Stimulated activated CD4-positive, alpha-beta T cell treated with anti-CD3 and anti-CD28 coated beads, Interleukin-4, amount 100 ng/mL, for 1 hour (primary cell): ENCODE measurements around the gene SEC14L5.

ENCODE experiments used
- DNase-seq: peaks from one replicate; pipeline ENCODE4 v3.0.0-alpha.2; 2020

The SEC14L5 gene

DNA sequence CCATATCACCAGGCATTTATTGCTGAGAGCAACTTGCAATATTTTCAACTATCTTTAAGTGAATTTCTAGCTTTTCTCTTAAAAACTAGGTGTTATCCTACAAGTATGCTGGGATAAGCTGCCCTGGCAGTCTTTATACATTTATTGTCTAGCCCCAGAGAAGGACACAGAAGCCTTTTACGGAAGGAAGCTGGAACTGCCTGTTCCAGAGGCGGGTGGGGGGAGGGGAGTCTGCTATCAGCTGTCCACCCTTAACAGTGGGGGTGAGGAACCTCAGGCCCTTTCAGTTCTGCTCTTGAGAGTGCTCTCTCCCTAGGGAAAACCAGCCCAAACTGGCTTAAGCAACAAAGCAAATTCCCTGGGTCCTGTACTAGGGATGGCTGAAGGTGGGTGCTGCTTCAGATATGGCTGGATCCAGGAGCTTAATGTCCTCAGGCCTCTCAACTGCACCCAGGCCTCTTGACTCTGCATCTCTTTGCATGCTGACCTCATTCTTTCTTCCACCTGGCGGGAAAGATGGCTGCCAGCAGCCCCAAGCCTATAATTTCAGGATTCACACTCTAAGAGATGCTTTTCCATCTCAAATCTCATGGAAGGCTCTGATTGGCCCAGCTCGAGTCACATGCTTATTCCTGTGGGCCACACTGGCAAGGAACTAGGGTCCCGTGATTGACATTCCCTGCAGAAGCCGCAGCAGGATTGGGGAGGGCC lies 59.0 kb downstream of the SEC14L5 start:
- no peak for DNase-seq

DNA sequence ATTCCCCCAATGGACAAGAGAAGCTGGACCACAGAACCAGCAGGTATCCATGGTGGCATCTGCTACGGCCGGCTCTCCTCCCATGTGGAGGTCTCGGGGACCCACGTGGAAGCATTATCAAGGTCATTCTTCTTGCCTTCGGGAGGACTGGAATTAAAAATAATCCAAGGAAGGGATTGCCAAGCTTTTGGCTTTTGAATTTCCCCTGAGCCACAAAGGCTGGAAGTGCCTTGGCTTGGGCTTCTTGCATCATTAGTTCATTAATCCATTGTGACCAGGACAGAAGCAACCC lies 59.5 kb downstream of the SEC14L5 start:
- DNase-seq, result no peak

DNA sequence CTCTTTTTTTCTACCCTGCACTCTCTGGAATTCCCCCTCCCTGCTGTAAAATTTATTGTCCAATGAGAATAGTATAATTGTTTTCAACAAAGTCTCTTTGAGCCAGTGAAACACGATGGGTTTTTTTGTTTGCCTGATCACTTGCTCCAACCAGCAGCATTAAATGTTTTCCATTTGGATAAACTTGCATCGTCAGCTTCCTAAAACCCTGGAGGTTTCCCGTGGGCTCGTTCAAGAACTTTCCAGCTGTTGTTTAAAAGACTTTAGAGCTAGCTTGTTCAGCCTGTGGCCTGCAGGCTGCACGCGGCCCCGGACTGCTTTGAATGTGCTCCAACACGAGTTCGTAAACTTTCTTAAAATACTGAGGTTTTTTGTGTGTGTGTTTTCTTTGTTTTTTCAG lies 60.7 kb downstream of the SEC14L5 start:
- no peak for DNase-seq

DNA sequence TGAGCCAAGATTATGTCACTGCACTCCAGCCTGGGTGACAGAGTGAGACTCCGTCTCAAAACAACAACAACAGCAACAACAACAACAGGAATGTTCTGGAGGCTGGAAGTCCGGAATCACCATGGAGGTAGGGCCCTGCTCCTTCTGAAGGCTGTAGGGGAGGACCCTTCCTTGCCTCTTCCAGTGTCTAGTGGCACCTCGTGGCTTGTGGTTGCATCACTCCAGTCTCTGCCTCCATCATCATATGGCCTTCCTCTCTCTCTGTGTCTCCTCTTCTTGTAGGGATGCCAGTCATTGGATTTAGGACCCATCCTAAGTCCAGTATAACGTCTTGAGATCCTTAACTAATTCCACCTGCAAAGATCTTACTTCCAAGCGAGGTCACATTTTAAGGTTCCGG lies 61.6 kb downstream of the SEC14L5 start:
- DNase-seq, result no peak

DNA sequence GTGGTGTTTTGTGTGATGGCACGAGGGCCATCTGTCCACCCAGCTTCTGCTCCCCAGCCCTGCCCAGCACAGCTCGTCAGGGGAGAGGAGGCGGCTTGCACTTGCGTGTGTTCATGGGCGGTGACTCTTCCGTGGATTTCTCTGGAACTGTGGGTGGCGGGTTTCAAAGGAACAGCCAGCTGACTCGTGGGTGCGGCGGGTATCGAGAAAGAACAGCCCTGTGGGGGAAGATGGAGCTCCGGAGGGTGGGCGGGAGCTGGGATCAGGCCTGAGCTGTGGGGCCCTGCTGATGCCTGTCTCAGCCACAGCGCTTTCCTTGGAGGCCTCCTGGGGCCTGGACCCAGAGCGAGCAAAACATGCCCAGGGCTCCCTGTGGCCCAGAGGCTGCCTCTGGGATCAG lies 62.4 kb downstream of the SEC14L5 start:
- no peak for DNase-seq

DNA sequence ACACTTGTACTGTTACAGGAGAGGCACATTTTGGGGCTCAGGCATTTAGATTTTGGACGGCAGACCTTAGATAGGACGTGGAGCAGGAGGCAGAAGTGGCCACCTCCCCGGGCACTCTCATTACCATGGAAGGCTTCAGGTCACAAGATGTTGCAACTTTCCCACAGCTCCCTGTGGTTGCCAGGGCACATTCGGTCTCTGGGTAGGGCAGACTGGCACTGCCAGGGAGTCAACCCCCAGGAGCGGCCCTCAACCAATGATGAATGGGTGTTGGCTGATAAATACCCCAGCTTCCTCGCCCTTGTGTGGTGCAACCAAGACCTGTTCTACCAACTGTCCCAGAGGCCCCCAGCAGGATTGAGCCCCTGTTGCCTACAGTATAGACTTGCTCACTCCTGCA lies 64.4 kb downstream of the SEC14L5 start:
- no peak for DNase-seq

DNA sequence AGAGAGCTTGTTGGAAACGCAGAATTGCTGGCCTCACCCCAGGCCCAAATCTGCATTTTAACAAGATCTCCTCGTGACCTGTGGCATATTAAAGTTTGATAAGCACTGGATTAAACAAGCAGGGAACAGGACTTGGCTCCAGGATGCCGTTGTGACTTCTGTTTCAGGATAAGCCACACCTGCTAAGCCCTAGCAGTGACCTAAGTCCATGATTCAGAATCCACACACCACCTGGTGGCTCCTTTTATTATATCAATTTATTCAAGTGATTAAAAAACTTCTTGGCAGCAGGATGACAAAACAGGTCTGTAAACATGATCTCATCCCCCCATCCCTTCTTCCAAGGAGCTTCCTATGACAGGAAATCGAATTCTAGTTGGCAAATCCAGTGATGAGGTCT lies 66.5 kb downstream of the SEC14L5 start:
- no peak for DNase-seq

DNA sequence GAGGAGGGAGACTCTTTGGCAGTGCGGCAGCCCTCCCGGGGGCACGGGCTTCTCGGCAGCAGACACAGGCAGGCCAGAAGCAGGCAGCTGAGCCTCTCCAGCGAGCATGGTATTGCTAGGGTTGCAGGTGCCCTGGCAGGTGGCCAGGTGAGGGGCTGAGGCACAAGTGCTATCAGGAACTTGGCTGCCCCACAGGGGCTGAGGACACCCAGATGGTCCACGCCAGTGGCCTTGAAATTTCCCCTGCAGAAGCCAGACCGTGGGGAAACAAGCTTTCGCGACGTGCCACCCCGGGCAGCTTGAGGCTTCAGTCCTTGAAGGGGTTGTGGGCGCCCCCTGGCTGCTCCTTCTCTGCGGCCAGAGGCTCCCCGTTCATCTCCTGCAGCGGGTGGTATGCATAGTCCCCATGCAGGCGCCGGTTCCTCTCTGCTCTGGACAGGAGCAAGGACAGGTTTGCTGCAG lies 67.1 kb downstream of the SEC14L5 start:
- DNase-seq, result no peak

DNA sequence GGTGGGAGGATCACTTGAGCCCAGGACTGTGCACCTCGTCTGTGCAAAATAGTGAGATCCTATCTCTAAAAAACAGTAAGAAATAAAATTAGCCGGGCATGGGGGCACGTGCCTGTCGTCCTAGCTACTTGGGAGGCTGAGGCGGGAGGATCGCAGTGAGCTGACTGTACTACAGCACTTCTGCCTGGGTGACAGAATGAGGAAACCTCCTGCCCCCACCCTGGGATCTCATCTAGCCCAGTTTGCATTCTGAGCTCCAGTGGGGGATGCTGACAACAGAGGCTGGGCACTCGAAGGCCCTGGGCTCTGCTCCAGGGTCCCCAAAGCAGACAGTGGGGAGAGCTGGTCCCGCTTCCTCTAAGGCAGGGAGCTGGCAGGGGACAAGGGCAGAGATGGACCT lies 68.5 kb downstream of the SEC14L5 start:
- no peak for DNase-seq

DNA sequence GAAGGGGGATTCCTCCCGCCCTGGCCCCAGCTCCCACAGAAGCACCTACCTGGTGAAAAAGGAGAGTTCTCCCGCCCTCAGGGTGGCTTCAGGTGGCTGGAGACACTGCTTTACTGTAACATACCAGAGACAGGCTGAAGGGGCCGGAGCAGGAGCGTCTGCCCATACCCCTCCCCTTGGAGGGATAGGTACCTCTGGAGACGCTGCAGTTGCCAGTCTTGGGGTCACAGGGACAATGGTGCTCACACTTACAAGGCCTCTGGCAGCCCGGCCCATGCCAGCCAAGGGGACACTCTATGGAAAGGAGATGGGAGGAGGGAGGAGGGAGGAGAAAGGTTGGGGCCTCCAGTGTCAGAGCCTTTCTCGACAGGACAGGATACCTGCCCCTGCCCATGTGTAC lies 69.0 kb downstream of the SEC14L5 start:
- no peak for DNase-seq

DNA sequence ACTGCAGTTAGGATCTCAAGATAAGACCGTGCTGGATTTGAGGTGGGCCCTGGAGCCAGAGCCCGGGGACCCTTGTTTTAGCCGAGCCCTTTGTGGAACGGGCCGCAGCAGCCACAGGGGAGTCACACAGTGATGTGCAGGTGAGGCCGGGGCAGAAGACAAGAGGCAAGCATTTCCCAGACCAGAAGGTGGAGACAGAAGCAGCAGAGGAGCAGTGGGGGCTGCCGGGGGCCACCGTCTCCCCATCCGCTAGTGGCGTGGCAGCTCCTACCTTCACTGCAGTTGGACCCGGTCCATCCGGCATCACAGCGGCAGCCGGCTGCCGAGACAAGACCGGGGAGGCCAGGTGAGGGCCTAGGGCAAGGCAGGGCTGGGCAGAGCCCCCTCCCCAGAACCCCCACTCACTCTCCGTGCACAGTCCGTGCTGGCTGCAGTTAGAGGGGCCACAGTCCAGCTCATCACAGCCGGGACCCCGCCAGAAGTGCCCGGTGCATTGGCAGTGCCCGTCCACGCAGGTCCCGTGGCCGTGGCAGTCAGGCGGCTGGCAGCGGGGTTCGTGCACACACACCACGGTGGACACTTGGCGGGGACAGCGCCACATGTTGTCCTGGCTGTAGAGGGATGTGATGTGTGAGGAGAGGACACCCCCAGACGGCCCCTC lies 69.6 kb downstream of the SEC14L5 start:
- DNase-seq, result no peak

DNA sequence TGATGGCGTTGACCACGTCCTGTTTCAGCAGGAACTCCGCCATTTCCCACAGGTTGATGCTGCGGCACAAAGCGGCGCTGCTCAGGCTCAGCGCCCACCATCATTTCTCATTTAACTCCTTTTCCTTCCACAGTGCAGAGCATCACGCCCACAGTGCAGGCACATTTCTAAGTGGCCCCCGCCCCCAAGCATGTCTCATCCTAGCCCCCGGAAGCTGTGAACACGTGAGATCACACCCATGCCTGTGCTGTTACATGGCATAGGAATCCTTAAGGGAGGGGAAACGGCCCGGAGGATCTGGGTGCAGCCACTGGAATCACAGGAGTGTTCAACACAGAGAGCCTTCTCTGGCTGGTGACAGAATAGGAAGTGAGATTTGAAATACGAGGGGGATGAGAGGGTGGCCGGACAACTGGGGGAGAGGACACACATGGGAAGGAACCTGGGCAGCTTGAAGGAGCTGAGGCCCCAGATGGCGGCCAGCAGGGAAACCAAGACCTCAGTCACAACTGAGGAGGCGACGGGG lies 70.9 kb downstream of the SEC14L5 start:
- DNase-seq, result no peak

DNA sequence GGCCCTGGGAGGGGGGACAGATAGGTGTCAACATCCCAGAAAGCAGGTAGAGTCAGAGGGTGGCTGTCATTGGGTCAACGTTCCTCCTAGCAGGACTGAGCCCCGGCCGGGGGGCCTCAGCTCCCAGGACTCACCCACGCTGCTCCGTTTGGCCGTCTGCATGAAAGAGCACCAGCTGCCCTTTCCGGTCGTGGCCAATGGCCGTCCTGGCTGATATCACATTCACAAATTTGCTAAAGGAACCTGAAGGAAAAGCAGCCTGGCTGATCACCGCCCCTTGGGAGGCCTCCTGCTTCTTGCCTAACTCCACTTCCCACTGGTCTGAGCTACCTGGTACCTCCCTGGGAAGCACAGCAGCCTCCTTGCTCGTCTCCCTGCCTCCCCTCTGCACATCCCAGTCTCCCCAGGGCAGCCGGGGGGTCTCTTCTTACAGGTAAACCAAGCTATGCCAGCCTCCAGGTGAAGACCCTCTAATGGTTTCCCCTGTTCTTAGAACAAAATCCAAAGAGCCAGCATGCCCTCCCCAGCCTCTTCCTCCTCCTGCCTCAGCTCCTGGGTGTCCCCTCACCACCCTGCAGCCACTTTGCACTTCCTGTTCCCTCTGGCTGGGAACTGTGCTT lies 72.2 kb downstream of the SEC14L5 start:
- DNase-seq, result no peak

DNA sequence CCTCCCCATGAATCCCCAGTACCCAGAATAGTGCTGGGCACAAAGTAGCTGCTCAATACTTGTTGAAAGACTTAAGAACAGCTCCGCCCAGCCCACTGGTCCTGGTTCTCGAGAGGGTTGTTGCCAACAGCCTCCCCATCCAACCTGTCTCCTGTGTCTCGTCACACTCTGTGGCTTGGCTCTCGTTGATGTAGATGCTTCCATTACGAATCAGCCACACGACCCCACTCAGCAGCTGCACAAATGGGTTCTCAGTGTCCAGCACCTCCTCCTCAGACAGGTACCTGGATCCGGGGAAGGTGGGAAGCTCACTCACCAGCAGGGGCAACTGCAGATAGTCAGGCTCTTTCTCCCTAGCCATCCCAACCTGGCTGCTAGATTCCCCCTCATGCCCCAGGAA lies 73.5 kb downstream of the SEC14L5 start:
- DNase-seq, result no peak

DNA sequence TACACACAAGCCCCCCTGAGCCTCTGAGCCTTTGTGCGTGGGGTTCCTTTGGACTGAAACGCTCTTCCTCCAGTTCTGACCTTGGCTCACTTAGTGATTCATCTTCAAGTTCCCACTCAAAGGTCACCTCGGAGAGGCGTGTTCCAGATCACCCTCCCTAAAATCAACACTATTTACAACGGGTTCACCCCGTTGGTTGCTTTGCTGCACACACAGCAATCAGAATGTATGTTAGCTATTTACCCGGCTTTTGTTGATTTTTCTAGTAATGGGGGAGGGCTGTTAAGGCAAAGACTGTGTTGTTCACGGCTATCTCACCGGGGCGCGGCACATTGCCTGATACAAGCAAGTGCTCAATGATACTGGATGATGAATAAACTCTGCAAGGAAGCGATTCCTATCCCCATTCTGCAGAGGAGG lies 74.6 kb downstream of the SEC14L5 start:
- DNase-seq, result no peak

DNA sequence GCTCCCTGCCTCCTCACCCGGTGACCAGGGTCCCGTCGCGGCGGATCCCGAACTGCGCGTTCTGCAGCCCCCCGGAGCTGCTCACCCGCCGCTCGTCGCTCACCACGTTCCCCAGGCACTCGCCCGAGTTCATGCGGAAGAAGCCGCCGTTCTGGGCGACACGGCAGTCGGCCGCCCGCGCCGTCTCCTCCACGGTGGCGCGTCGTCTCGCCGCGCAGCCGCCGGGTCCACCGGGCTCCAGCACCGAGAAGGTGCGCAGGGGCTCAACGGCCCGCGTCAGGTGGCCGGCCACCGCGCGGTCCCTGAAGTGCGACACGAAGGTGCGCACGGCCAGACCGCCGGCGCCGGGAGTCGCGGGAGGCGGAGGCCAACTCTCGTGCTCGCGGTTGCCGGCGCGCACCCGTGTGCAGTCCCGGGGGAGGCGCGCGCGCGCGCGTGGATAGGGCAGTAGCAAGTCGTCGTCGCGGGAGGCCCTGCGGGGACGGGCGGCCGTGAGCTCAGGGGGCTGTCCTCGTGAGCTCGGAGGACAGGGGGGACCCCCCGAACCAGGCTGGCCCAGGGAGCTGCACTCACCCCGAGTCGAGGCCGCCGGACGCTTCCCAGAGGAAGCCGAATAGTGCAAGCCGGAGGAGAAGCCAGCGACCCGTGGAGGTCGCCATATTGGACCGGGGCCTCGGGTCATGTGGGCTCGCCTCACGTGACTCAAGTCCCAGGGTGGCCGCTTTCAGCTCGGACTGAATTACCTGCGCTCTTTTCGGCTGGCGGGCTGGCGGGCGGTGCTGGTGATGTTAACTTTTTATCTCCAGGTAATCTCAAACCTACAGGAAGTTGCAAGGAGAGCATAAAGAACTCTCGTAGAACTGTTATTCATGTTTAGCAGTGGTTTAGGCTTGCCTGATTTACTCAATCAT lies 75.4 kb downstream of the SEC14L5 start, which contains the start of gene NAGPA:
Gene NAGPA, minus strand, starts transcription at position 680 of the 911 bp plus-strand sequence. Its CDS starts 21 bp downstream, at position 659.
- peak; percentile 84 for DNase-seq

DNA sequence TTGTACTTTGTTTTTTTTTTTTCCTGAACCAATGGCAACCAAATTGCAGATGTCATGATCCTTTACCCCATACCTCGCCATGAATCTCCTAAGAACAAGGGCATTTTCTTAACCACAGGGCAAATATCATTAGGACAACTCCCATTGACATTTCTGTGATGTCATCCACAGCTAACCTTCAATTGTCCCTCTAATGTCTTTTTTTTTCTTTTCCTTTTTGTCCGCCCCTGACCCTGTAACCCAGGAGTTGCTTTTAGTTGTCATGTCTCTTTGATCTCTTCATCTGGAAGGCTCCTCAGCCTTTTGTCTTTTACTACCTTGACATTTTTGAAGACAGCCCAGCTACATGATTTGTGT lies 76.0 kb downstream of the SEC14L5 start:
- no peak for DNase-seq

DNA sequence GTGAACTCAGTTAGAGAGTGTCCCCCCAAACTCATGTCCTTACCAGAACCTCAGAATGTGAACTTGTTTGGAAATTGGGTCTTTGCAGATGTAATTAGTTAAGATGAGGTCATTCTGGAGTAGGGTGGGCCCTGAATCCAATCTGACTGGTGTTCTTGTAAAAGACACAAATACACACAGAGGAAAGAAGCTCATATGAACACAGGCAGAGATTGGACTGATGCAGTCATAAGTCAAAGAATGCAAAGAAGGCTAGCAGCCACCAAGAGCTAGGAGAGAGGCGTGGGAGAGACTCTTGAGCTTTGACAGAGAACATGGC lies 77.7 kb downstream of the SEC14L5 start:
- no peak for DNase-seq

DNA sequence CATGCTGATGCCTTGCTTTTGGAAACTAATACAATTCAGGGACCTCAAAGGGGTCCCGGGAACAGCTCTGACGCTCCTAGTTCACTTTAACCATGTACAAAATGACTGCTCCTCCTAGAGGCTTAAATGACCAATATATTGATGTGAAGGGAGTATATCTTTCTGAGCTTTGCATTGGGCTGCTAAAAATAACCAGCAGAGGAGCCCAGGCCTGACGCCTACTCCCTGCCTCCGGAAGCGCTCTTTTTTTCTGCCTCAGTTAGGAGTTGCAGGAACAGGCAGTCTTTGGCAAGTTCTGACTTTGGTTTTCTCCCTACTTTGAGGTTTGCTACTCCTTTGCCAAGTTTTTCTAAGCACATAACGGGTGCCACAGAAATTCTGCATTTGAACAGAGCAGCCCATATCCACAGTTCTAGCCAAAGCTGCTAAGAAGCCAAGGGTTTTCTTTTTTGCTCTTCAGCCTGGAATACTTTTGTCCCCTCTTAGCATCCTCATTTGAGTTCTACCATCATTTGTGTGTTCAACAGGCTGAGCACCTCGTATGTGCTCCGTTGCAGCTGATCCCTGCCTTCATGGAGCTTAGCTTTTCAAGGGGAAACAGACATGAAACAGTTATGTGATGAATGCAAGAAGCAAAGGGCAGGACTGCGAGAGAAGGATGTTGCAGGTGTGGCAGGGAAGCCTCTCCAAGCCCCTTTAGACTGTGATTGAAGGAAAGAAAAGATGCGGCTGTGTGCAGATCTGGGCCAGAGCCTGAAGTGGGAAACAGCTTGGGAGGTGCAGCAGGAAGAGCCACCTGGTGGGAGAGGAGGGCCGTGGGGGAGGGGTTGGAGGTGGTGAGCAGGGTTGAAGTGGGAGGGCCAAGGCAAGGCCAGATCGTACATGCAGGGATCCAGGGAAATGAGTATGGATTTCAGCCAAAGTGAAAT lies 78.4 kb downstream of the SEC14L5 start:
- DNase-seq, result no peak

DNA sequence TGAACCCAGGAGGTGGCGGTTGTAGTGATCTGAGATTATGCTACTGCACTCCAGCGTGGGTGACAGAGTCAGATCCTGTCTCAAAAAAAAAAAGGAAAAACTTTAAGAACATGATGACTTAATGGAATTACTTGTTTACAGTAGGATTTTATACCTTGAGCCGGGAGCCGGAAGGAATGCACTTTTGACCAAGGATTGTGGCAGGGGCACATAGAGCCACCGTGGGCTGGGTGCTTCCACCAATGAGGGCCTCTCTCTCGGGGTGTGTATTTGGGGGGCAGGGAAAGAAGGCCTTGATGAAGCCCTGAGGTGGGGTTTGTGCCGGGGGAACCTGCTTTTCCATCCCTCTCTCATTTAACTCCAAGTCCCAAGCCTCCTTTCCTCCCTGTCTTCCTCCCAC lies 82.3 kb downstream of the SEC14L5 start:
- no peak for DNase-seq

DNA sequence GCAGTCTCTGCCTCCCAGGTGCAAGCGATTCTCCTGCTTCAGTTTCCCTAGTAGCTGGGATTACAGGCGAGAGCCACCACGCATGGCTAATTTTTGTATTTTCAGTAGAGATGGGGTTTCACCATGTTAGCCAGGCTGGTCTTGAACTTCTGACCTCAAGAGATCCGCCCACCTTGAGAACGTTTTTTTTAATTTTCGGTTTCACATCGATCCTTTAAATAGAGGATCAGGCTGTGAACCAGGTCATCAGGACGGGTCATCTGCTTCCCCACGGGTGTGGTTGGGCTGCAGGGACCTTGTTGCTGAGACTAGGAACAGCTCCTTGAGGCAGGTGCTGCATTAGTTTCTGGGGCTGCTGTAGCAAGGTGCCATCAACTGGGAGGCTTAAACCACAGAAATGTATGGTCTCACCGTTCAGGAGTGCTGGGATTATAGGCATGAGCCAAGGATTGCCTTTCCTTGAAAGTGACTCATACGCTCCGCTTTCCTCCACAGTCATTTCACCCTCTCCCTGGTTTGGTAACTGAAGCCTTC lies 83.5 kb downstream of the SEC14L5 start:
- DNase-seq, result no peak
